HEK293T (cell line): ENCODE data around the gene MED26.
"Not testable (repeated sequence)": the region's sequence is repeated elsewhere in the genome, so short reads cannot be mapped to it uniquely, and the experiment has no call there.

Experiments used
- ARNT ChIP-seq: fragments of 450-650 bp; IDR thresholded peaks from 2 replicates; pipeline ENCODE4 v1.6.1; 2017; ENCODE audit warnings: mild to moderate bottlenecking
- BHLHE40 ChIP-seq: fragments of 450-650 bp; IDR thresholded peaks from 2 replicates; pipeline ENCODE4 v1.6.1; 2016; ENCODE audit warnings: mild to moderate bottlenecking, moderate library complexity, borderline replicate concordance
- CTBP1 ChIP-seq: fragments of 450-650 bp; IDR thresholded peaks from 2 replicates; pipeline ENCODE4 v1.6.1; 2016; ENCODE audit warnings: borderline replicate concordance
- ELF4 ChIP-seq: fragments of 450-650 bp; IDR thresholded peaks from 2 replicates; pipeline ENCODE4 v1.6.1; 2017; ENCODE audit warnings: antibody characterized with exemption
- FOXA1 ChIP-seq: fragments of 450-650 bp; IDR thresholded peaks from 2 replicates; pipeline ENCODE4 v1.6.1; 2016; ENCODE audit warnings: mild to moderate bottlenecking
- FOXK2 ChIP-seq: fragments of 450-650 bp; IDR thresholded peaks from 2 replicates; pipeline ENCODE4 v1.6.1; 2016; ENCODE audit warnings: mild to moderate bottlenecking
- FOXM1 ChIP-seq: fragments of 450-650 bp; IDR thresholded peaks from 2 replicates; pipeline ENCODE4 v1.6.1; 2017; ENCODE audit warnings: mild to moderate bottlenecking, borderline replicate concordance
- LEF1 ChIP-seq: fragments of 450-650 bp; IDR thresholded peaks from 2 replicates; pipeline ENCODE4 v1.6.1; 2017; ENCODE audit warnings: mild to moderate bottlenecking, borderline replicate concordance
- SP1 ChIP-seq: fragments of 450-650 bp; IDR thresholded peaks from 2 replicates; pipeline ENCODE4 v1.6.1; 2017
- SUZ12 ChIP-seq: fragments of 450-650 bp; IDR thresholded peaks from 2 replicates; pipeline ENCODE4 v1.6.1; 2016; ENCODE audit warnings: mild to moderate bottlenecking
- TARDBP ChIP-seq: fragments of 450-650 bp; IDR thresholded peaks from 2 replicates; pipeline ENCODE4 v1.6.1; 2016

DNA sequence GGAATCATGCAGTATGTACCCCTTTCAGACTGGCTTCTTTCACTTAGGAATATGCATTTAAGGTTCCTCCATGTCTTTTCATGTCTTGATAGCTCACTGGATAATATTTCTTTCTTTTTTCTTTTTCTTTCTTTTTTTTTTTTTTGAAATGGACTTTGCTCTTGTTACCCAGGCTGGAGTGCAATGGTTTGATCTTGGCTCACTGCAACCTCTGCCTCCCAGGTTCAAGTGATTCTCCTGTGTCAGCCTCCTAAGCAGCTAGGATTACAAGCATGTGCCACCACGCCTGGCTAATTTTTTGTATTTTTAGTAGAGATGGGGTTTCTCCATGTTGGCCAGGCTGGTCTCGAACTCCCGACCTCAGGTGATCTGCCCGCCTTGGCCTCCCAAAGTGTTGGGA is 40.7 kb upstream of the MED26 start:
- TF ChIP-seq BHLHE40, LEF1, SUZ12, FOXK2, FOXM1, SP1, TARDBP, CTBP1, FOXA1, ARNT, ELF4: not testable (repeated sequence)
